AG20443 (cell line): Measurements from ENCODE around the gene ITGA1.
"Not testable (repeated sequence)": the region's sequence is repeated elsewhere in the genome, so short reads cannot be mapped to it uniquely, and the experiment has no call there.

Experiments used
- DNase-seq: peaks from one replicate; pipeline ENCODE4 v3.0.0; 2012; ENCODE audit warnings: low spot score, mixed read lengths

ITGA1 gene

GRCh38 chr5:52831786-52832511, 44.2 kb downstream of the ITGA1 start:
- peak; percentile 28 for DNase-seq

DNA sequence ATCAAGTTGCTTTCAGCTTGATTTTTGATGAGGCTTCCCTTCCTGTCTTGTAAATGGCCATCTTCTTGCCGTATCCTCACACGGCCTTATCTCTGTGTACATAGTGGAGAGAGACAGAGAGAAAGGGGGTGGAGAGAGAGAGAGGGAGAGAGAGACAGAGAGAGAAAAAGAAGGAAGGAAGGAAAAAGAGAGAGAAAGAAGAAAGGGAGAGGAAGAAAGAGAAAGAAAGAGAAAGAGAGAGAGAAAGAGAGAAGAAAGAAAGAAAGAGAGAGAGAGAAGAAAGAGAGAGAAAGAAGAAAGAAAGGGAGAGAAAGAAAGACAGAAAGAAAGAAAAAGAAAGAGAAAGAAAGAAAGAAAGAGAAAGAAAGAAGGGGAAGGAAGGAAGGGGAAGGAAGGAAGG, 46.6 kb downstream of the ITGA1 start:
- no peak for DNase-seq

- no peak for DNase-seq
Measured at GRCh38 chr5:52837068-52837467, 49.4 kb downstream of the ITGA1 start.

DNA sequence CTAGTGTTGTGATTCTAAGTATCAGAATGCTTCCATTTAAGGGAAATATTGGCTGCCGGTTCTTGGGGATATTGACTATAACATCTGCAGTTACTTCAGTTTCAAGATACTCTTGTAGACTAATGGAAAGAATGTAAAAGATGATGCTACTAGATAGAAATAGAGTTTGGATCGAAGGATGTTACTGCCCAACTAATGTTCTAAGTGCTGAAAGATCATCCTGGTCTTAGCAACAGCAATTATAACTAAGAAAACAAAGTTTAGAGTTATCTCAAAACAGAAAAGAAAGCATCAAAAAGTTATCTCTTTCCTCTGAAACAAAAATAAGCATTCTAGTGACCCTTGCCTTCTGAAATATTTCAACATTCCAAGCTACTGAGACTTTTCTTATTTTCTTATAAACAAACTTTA, 49.9 kb downstream of the ITGA1 start:
- DNase-seq: no peak

DNA sequence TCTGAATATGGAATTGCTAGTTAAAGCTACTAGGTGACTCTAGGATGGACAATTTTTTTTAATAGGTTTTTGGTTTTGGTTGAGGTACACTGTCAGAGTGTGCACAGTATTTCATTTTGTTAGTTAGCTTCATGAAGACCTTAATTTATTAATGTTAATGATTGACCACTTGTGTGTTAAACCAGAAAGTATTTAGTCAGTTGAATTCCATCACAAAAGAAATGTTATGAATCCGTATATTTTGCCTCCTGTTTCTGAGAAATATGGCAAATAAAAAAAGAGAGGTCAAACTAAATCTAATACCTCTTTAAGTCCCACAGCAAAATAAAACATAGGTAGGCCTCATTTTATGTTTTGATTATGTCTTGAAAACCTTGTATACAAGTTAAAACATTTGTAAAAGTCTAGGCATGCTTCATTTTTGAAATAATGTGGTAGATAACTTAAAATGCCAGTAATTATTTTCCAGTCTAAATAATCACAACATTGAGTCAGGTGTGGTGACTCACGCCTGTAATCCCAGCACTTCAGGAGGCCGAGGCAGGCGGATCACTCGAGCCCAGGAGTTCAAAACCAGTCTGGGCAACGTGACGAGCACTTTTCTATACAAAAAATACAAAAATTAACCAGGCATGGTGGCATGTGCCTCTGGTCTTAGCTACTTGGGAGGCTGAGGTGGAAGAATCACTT, 50.8 kb downstream of the ITGA1 start:
- no peak for DNase-seq

- DNase-seq: no peak
Measured at GRCh38 chr5:52839285-52839684, 51.6 kb downstream of the ITGA1 start.

GRCh38 chr5:52840277-52841050, 52.7 kb downstream of the ITGA1 start:
- DNase-seq: peak; percentile 27

DNA sequence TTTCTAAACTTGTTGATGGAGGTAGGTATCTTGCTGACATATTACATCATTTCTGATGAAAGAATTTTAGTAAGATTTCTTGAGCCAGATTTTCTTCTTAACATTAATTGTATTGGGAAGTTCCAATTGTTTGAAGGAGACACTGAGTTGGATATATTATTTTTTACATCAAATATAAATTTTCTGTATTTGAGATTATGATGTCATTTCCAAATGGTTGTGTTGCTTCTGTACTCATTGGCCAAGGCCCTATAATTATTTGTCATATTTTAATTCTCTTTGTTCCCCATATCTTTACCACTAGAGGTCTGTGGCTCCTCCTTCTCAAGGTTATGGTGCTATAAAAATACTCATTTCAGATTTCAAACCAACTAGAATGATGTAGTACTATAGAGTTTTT, 53.4 kb downstream of the ITGA1 start:
- no peak for DNase-seq

GRCh38 chr5:52842111-52842510, 54.4 kb downstream of the ITGA1 start:
- no peak for DNase-seq

DNA sequence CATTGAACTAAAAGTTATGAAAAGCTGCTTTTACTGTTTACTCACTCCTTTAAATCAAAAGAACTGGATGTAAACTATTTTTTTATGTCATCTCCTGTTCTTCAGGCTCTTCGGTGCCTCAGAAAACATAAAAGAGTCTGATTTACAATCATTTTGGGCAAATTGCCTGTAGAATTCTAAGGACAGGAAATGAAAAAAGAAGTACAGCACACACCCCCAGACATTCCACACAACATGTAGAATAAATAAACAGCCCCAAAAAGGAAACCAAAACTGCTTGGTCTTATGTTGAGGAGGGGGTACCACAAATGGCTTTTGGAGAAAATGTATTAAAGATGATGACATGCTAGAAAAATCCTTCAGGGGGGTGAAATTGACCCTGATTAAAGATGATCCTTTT, 57.2 kb downstream of the ITGA1 start:
- no peak for DNase-seq

GRCh38 chr5:52846182-52846842, 58.6 kb downstream of the ITGA1 start:
- no peak for DNase-seq

GRCh38 chr5:52848688-52849087, 61.0 kb downstream of the ITGA1 start:
- DNase-seq: not testable (repeated sequence)

DNA sequence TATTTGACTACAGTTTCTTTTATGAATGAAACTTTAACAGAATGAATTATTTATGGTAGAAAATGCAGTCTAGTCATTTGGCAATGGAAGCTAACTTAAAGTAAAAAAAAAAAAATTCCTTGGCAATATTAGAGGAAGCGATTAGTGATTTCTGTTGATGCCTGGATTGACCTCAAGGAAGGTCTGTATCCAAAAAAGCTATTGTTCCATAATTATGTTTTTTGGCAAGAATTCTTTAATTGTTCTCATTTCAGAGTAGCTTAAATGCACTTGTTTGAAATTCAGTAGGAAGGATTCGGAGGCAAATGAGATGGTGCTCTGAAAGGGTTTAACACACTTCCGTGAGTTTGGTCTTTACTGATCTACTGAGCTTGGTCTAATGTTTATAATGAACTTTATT, 61.8 kb downstream of the ITGA1 start:
- DNase-seq: no peak

DNA sequence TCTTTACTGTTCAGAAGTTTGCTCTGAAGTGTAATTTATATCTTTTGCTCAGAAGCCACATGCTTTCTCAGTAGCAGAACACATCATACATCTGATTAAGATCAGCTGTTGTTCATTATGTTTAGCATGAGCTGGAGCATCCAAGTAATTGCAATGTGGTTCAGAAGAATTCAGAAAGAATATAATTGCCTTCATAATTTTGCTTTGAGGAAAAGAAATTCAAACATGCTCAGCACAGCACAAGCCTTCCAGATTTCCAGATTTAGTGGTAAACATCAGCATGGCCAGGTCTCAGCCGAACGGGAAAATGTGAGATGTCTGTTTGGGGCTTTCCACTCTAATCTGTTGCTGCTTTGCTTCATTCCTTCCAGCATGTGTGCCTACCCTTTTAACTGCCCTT, 65.9 kb downstream of the ITGA1 start:
- DNase-seq: no peak

DNA sequence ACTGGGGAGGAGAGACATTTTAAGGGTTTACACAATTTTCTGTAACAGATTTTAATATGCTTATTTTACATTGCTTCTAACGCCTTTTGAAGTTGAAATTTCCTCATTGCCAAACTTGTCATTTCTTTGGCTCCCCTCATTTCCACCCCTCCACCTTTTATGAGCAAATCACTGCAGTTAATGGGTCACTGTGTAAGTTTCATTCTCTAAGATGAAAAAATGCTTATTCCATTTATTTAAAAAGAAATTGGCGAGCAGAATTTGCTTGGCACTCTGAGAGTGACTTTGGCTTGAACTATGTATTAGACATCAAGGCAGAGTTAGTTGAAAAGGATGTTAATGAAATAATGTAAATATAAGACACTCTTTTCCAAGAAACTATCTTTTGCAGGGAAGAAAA, 66.6 kb downstream of the ITGA1 start:
- no peak for DNase-seq

- DNase-seq: no peak
Measured at GRCh38 chr5:52854949-52855348, 67.2 kb downstream of the ITGA1 start.

GRCh38 chr5:52856564-52856963, 68.8 kb downstream of the ITGA1 start:
- peak; percentile 33 for DNase-seq

- DNase-seq: peak; percentile 74
Measured at GRCh38 chr5:52859628-52860027, 71.9 kb downstream of the ITGA1 start.

DNA sequence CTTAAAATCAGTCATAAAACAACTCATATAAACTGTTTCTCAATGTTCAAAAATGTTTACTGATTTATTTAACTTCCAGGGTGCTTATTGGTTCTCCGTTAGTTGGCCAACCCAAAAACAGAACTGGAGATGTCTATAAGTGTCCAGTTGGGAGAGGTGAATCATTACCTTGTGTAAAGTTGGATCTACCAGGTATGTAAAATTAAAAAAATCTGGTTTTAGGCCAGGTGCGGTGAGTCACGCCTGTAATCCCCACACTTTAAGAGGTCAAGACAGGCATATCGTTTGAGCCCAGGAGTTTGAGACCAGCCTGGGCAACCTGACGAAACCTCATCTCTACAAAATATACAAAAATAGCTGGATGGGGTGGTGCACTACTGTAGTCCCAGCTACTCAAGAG, 73.7 kb downstream of the ITGA1 start:
- DNase-seq: no peak

- no peak for DNase-seq
Measured at GRCh38 chr5:52863715-52864290, 76.1 kb downstream of the ITGA1 start.

DNA sequence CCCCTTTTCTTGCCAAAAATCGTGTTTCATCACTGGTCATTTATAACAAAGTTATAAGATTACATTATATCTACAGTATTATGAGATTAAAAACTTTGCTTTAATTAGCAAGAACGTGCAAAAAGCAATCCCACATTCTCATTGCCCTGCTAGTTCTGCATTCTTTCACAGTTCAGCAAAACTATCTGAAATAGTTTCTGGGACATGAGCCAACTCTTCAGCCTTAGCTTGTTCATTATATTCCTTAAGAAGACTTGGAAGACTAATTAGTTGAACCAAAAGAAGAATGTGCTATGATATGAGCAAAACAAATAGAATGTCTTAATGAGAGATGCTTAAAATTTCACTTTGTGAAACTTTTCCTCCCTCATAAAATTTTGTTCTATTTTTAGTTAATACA, 76.7 kb downstream of the ITGA1 start:
- DNase-seq: peak; percentile 45

GRCh38 chr5:52864884-52865283, 77.2 kb downstream of the ITGA1 start:
- no peak for DNase-seq
